K562 treated with DMSO at 1 percent for 4 hours (cell line): ENCODE data around the gene HIVEP2. TPM values are rescaled to one million over a fixed set of nuclear protein-coding genes. Genes with fewer than 3 reads are reported as not detected.

ENCODE experiments used
- total RNA-seq: library from RNA; unstranded; fragments of 300-600 nt; gene quantifications from 2 replicates; pipeline ENCODE4 v1.2.3, GENCODE V29; 2022; ENCODE audit not compliant: insufficient read depth

Gene HIVEP2, protein sequence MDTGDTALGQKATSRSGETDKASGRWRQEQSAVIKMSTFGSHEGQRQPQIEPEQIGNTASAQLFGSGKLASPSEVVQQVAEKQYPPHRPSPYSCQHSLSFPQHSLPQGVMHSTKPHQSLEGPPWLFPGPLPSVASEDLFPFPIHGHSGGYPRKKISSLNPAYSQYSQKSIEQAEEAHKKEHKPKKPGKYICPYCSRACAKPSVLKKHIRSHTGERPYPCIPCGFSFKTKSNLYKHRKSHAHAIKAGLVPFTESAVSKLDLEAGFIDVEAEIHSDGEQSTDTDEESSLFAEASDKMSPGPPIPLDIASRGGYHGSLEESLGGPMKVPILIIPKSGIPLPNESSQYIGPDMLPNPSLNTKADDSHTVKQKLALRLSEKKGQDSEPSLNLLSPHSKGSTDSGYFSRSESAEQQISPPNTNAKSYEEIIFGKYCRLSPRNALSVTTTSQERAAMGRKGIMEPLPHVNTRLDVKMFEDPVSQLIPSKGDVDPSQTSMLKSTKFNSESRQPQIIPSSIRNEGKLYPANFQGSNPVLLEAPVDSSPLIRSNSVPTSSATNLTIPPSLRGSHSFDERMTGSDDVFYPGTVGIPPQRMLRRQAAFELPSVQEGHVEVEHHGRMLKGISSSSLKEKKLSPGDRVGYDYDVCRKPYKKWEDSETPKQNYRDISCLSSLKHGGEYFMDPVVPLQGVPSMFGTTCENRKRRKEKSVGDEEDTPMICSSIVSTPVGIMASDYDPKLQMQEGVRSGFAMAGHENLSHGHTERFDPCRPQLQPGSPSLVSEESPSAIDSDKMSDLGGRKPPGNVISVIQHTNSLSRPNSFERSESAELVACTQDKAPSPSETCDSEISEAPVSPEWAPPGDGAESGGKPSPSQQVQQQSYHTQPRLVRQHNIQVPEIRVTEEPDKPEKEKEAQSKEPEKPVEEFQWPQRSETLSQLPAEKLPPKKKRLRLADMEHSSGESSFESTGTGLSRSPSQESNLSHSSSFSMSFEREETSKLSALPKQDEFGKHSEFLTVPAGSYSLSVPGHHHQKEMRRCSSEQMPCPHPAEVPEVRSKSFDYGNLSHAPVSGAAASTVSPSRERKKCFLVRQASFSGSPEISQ (N-terminal part only)
- total RNA-seq: 0.19 and 0.59 TPM in 2 replicates

DNA sequence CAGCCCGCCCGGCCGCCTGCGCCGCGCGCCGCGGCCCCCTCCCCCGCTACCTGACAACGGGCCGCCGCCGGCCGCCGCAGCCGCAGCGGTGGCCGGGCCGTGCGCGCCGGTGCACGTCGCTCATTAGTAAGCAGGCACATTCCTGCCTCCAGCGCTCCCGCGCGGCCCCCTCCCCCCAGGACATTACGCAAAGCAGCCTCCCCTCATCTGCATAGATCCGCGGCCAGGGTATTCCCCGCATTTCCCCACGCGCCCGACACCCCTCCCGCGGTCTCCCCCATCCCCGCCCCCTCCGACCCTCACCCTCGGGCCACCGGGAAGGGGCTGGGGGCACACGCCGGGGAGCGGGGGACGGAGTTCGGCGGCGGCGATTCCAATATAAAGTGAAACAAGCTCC, at the start of gene HIVEP2:
Gene HIVEP2, minus strand, starts transcription at position 128 of the 397 bp plus-strand sequence. CDS start 170,438 bp downstream, outside the sequence.

Other genes with a start within 250 kb of the HIVEP2 start
- 91.8 and 113 TPM in 2 replicates for gene AIG1, start 115.7 kb upstream of the HIVEP2 start, total RNA-seq